CD4-positive, alpha-beta T cell (primary cell): ENCODE results near the gene PRM2. TPM values are rescaled to one million over a fixed set of nuclear protein-coding genes. Genes with fewer than 3 reads are reported as not detected.
A peak's percentile ranks its signal among the peaks of the same experiment; 100 is the strongest.

ENCODE experiments used
- ATAC-seq: fragments of 200-7000 bp; cut with Tn5 transposase; one replicate; pipeline ENCODE4 v1.10.0; 2022; ENCODE audit warnings: mild to moderate bottlenecking; ENCODE audit not compliant: poor library complexity
- CTCF ChIA-PET: fragments of 350-600 bp; sonication (Branson Sonifier 250); formaldehyde crosslinking; loops from one replicate; lab custom pipeline; 2021; ENCODE audit warnings: antibody characterized with exemption, inconsistent platforms; lab: Charles Lee
- POLR2A ChIA-PET: fragments of 350-600 bp; sonication (Branson Sonifier 250); formaldehyde crosslinking; loops from one replicate; lab custom pipeline; 2021; ENCODE audit warnings: antibody characterized with exemption, inconsistent platforms; lab: Charles Lee
- DNase-seq, 14 experiments: peaks; one replicate each; pipeline ENCODE4 v3.0.0-alpha.2; 2013 to 2020; ENCODE audit warnings: mixed read lengths in 2 of 14
- H3K27ac ChIP-seq, 2 donors: one replicate each; pipeline versions ENCODE4 v1.5.1 to v1.7.0; 2013; ENCODE audit warnings: low read length in 2 of 2, low read depth in 1 of 2, mild to moderate bottlenecking in 1 of 2
- H3K27me3 ChIP-seq, 2 experiments: 1 replicate in 1 of 2; 2 replicates in 1 of 2; pipeline versions ENCODE4 v1.6.1 to v1.7.0; 2013; ENCODE audit warnings: low read length in 2 of 2, control low read depth in 1 of 2, mild to moderate bottlenecking in 1 of 2, moderate library complexity in 1 of 2; ENCODE audit not compliant: insufficient read depth in 2 of 2, control insufficient read depth in 1 of 2
- H3K36me3 ChIP-seq: one replicate; pipeline ENCODE4 v1.6.1; 2013; ENCODE audit warnings: low read length, control low read depth; ENCODE audit not compliant: insufficient read depth
- H3K4me1 ChIP-seq: one replicate; pipeline ENCODE4 v1.6.1; 2013; ENCODE audit warnings: low read length, control low read depth; ENCODE audit not compliant: insufficient read depth
- H3K4me3 ChIP-seq: one replicate; pipeline ENCODE4 v1.5.1; 2013; ENCODE audit warnings: mild to moderate bottlenecking, low read length, moderate library complexity
- H3K9me3 ChIP-seq, 2 experiments: 1 replicate in 1 of 2; 2 replicates in 1 of 2; pipeline versions ENCODE4 v1.6.1 to v1.7.0; 2013; ENCODE audit warnings: low read length in 2 of 2, mild to moderate bottlenecking in 2 of 2, control low read depth in 1 of 2, moderate library complexity in 1 of 2; ENCODE audit not compliant: control insufficient read depth in 1 of 2, insufficient read depth in 1 of 2
- H3K27ac Mint-ChIP-seq: one replicate; pipeline ENCODE4 v1.8.0; 2020; ENCODE audit warnings: mixed read lengths
- H3K27me3 Mint-ChIP-seq: one replicate; pipeline ENCODE4 v1.8.0; 2021; ENCODE audit warnings: mixed read lengths
- H3K36me3 Mint-ChIP-seq: one replicate; pipeline ENCODE4 v1.8.0; 2021; ENCODE audit warnings: low read depth, mixed read lengths
- H3K4me1 Mint-ChIP-seq: one replicate; pipeline ENCODE4 v1.8.0; 2021; ENCODE audit warnings: low read depth, mixed read lengths
- H3K4me3 Mint-ChIP-seq: one replicate; pipeline ENCODE4 v1.8.0; 2020; ENCODE audit warnings: mild to moderate bottlenecking, mixed read lengths
- H3K9me3 Mint-ChIP-seq: one replicate; pipeline ENCODE4 v1.8.0; 2020; ENCODE audit warnings: mixed read lengths
- intact Hi-C, 2 experiments: fragments of 100-400 bp; cut with DNase I in 1 of 2; cut with micrococcal nuclease in 1 of 2; formaldehyde crosslinking; loops; one replicate each; pipeline versions ENCODE4 v1.15.1 to v1.9.0; 2023 to 2025; cut with DNase I, micrococcal nuclease
- total RNA-seq, 174 experiments: library from RNA in 2 of 174; stranded (reverse) in 2 of 174; gene quantifications; one replicate each; pipeline ENCODE4 v1.2.3 and lab custom pipeline; 2021 to 2026
- TF ChIP-seq, protein P1 (sequence below): fragments of 200-600 bp; IDR thresholded peaks from one replicate; pipeline ENCODE4 v1.8.0; 2022; ENCODE audit warnings: antibody characterized with exemption, mild to moderate bottlenecking

PRM2 gene
- total RNA-seq, 2 experiments from 2014 or later: not detected

GRCh38 chr16:11234884-11235702 is 41.2 kb downstream of the PRM2 start:
- DNase-seq (peak in 1 of 14 experiments; percentile 41), ATAC-seq (no peak)
- Histone ChIP-seq H3K9me3 (no peaks in the 10 kb centered on the region), H3K27ac (no peak overlapping the region), H3K27me3 (no peaks in the 10 kb centered on the region), H3K4me1 (peaks cover 53% of the 10 kb centered on the region), H3K36me3 (no peaks in the 10 kb centered on the region), H3K4me3 (no peak overlapping the region)
- Mint-ChIP-seq H3K27me3 (no peaks in the 10 kb centered on the region), H3K36me3 (no peaks in the 10 kb centered on the region), H3K4me3 (no peak overlapping the region), H3K4me1 (peaks cover 47% of the 10 kb centered on the region), H3K27ac (peak overlapping the region; percentile 95), H3K9me3 (no peaks in the 10 kb centered on the region)
- TF ChIP-seq, protein P1, sequence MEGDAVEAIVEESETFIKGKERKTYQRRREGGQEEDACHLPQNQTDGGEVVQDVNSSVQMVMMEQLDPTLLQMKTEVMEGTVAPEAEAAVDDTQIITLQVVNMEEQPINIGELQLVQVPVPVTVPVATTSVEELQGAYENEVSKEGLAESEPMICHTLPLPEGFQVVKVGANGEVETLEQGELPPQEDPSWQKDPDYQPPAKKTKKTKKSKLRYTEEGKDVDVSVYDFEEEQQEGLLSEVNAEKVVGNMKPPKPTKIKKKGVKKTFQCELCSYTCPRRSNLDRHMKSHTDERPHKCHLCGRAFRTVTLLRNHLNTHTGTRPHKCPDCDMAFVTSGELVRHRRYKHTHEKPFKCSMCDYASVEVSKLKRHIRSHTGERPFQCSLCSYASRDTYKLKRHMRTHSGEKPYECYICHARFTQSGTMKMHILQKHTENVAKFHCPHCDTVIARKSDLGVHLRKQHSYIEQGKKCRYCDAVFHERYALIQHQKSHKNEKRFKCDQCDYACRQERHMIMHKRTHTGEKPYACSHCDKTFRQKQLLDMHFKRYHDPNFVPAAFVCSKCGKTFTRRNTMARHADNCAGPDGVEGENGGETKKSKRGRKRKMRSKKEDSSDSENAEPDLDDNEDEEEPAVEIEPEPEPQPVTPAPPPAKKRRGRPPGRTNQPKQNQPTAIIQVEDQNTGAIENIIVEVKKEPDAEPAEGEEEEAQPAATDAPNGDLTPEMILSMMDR: no peak
- CTCF ChIA-PET: interaction anchor here (0.6 to 2.4 kb wide), 4 partner anchors 17 to 63 kb away, joined by 3 to 16 read pairs (median 4); partner anchors contain the start of gene SOCS1
- intact Hi-C loops: no loop called here
- POLR2A ChIA-PET: interaction anchor here (3.3 to 3.4 kb wide), 2 partner anchors 10 to 20 kb away, joined by 23 to 64 read pairs; partner anchors contain the start of gene SOCS1

- no peak for ATAC-seq
- peak overlapping the region; percentile 35 for H3K4me3 ChIP-seq
- H3K27ac ChIP-seq: peak overlapping the region; percentile 86 to 87
Measured at GRCh38 chr16:11233727-11234376, 42.4 kb downstream of the PRM2 start.

More at GRCh38 chr16:11233727-11234376, 42.4 kb downstream of the PRM2 start:
- ChIA-PET CTCF (interaction anchor here (1.8 to 2.4 kb wide), 2 partner anchors 18 to 21 kb away, joined by 4 to 16 read pairs; partner anchors contain the start of gene SOCS1), POLR2A (interaction anchor here (0.8 to 3.4 kb wide), 5 partner anchors 9 to 509 kb away, joined by 3 to 64 read pairs (median 10); partner anchors contain the start of genes SOCS1 and TXNDC11)
- Histone ChIP-seq H3K9me3 (no peaks in the 10 kb centered on the region), H3K4me1 (peaks cover 57% of the 10 kb centered on the region), H3K27me3 (no peaks in the 10 kb centered on the region), H3K36me3 (no peaks in the 10 kb centered on the region)
- Mint-ChIP-seq H3K9me3 (no peaks in the 10 kb centered on the region), H3K36me3 (no peaks in the 10 kb centered on the region), H3K27me3 (no peaks in the 10 kb centered on the region), H3K4me3 (peak overlapping the region; percentile 11), H3K4me1 (peaks cover 52% of the 10 kb centered on the region), H3K27ac (peak overlapping the region; percentile 95)
- intact Hi-C loops: loop anchor here in 1 of 2 experiments (2.0 kb wide), 1 partner anchor 19 kb away; no protein-coding TSS in a partner anchor
- TF ChIP-seq, protein P1: no peak
- peak in 10 of 14 experiments; percentile 31 to 77 (median 52) for DNase-seq
